ENCODE data around the gene LEFTY2.
"Not testable (repeated sequence)": the region's sequence is repeated elsewhere in the genome, so short reads cannot be mapped to it uniquely, and the experiment has no call there.

LEFTY2 gene

GRCh38 chr1:225936523-225936922 lies 4.5 kb downstream of the LEFTY2 start:
- TF ChIP-seq CTCF (conservative IDR thresholded peaks at IDR 0.05; ENCODE audit: low read depth, low read length): no peak
- no peak overlapping the region for H3K4me3 ChIP-seq (ENCODE audit: low read depth, low read length)
- DNase-seq (ENCODE audit: low read depth): no peak

GRCh38 chr1:225936086-225936485 lies 4.9 kb downstream of the LEFTY2 start:
- DNase-seq (ENCODE audit: low read depth); H3K4me3 ChIP-seq (ENCODE audit: low read depth, low read length): not testable (repeated sequence)

- DNase-seq (ENCODE audit: low read depth): no peak
- TF ChIP-seq CTCF (conservative IDR thresholded peaks at IDR 0.05; ENCODE audit: low read depth, low read length): no peak
- H3K4me3 ChIP-seq (ENCODE audit: low read depth, low read length): no peak overlapping the region
Measured at GRCh38 chr1:225934711-225935110, 6.3 kb downstream of the LEFTY2 start.

GRCh38 chr1:225933072-225933471 lies 7.9 kb downstream of the LEFTY2 start:
- DNase-seq (ENCODE audit: low read depth): peak; percentile 38
- TF ChIP-seq CTCF (conservative IDR thresholded peaks at IDR 0.05; ENCODE audit: low read depth, low read length): no peak
- no peak overlapping the region for H3K4me3 ChIP-seq (ENCODE audit: low read depth, low read length)

- TF ChIP-seq CTCF (conservative IDR thresholded peaks at IDR 0.05; ENCODE audit: low read depth, low read length): no peak
- no peak for DNase-seq (ENCODE audit: low read depth)
- no peak overlapping the region for H3K4me3 ChIP-seq (ENCODE audit: low read depth, low read length)
Measured at GRCh38 chr1:225931270-225932136, 9.5 kb downstream of the LEFTY2 start.

- TF ChIP-seq CTCF (conservative IDR thresholded peaks at IDR 0.05; ENCODE audit: low read depth, low read length): no peak
- H3K4me3 ChIP-seq (ENCODE audit: low read depth, low read length): no peak overlapping the region
- no peak for DNase-seq (ENCODE audit: low read depth)
Measured at GRCh38 chr1:225930566-225930965, 10.5 kb downstream of the LEFTY2 start.

- DNase-seq (ENCODE audit: low read depth); H3K4me3 ChIP-seq (ENCODE audit: low read depth, low read length): not testable (repeated sequence)
Measured at GRCh38 chr1:225929462-225929861, 11.6 kb downstream of the LEFTY2 start.

All from choroid plexus epithelial cell (primary cell).